Stimulated activated CD8-positive, alpha-beta memory T cell treated with anti-CD3 and anti-CD28 coated beads, Interleukin-4, amount 100 ng/mL, for 1 hour (primary cell): ENCODE measurements around the gene CAMKK2.
"Not testable (repeated sequence)": the region's sequence is repeated elsewhere in the genome, so short reads cannot be mapped to it uniquely, and the experiment has no call there.

Source experiments
- DNase-seq, 2 donors: peaks; one replicate each; pipeline ENCODE4 v3.0.0-alpha.2; 2020; ENCODE audit warnings: low read depth in 2 of 2, low spot score in 1 of 2

Gene CAMKK2

DNA sequence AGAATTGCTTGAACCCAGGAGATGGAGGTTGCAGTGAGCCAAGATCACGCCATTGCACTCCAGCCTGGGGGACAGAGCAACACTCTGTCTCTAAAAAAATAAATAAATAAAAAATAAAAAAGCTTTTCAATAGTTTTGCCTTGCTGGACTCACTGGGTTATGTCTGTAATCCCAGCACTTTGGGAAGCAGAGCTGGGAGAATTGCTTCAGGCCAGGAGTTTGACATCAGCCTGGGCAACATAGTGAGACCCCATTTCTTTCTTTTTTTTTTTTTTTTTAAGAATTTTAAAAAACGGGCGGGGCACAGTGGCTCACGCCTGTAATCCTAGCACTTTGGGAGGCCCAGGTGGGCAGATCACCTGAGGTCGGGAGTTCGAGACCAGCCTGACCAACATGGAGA, 95.4 kb downstream of the CAMKK2 start:
- DNase-seq, result not testable (repeated sequence)

DNA sequence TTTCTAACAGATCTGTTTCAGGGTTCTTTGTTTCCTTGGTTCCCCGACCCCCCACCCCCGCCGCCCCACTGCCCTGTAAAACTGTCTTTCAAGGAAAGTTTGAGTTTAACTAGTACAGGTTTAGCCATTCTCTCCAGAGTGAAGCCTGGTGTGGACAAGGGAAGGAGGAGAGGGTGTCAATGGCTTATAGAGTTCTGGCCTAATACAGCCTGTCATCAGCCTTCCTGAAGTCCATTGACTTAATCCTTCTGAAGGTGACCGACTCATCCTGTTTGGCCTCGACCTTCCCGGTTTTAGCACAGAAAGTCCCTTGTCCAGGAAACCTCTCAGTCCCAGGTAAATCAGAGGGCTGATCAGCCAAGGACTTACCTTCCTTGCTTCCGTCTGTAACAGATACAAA, 97.6 kb downstream of the CAMKK2 start:
- DNase-seq, result no peak

DNA sequence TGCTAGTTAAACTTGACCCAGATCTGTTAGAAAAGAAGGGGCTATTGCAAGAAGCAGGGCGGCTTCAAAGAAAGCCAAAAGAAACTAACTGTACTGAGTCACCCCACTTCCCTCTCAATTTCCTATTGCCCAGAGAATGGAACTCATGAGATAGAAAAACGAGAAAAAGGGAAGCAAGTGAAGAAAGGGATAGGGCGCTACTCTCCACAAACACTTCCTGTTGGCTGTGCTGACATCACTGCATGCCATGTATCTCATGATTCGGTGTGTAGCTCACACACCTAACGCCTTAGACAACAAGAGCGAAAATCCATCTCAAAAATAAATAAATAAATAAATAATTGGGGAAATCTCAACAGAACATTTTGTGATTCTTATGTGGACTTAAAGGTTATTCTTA, 99.6 kb downstream of the CAMKK2 start:
- DNase-seq, result no peak

DNA sequence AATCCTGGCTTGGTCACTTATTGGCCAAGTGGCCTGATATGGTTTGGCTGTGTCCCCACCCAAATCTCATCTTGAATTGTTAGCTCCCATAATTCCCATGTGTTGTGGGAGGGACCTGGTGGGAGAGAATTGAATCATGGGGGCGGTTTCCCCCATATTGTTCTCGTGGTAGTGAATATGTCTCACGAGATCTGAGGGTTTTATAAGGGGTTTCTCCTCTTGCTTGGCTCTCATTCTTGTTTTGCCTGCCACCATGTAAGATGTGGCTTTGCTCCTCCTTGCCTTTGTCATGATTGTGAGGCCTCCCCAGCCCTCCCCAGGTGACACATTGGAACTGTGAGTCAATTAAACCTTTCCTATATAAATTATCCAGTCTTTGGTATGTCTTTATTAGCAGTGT, 105.4 kb downstream of the CAMKK2 start:
- DNase-seq, result no peak

DNA sequence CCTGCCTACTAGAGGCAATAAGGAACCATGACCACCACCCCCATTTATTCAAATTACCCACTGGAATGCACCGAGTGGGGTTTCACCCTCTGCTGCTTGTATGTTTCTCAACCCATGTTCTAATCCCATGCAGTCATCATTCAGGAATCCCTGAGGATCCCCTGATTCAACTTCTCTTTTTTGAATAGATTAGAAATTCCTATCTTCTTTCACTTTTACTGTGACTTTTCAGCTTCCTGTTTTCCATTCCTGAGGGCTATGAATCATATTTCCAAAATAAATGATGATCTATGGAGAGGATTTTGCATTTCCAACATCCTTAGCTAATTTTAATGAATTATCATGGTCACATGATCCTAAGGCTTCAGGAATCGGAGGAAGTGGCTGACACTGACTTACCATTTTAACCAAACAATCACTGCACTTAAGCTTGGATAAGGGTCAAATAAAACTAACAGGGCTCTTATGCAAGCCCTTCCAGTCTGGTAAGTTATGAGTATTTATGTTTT, 105.9 kb downstream of the CAMKK2 start:
- DNase-seq, result no peak

DNA sequence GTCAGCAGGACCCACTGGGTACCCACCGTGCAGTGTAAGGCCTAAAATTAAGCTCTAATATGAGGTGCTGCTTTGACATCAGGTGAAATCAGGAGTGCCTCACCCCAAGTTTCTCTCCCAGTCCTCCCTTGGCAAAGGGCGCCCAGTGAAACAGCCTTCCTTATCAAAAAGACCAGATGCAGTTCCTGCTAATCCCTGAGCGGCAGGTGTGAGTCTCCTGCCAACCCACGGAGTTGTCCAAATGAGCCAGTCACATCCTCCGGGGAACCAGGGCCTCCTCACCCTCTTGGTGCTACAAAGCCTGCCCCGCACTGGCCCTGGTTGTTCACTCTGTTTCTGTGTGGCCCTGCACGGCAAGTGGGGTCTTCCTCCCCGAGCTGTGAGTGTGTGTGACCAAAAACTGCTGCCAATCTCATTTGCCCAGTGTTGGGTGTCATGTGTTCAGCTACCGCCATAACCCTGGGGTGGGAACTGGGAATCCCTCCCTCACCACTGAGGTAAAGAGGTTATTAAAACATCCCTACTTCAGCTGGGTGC, 106.8 kb downstream of the CAMKK2 start:
- no peak for DNase-seq

DNA sequence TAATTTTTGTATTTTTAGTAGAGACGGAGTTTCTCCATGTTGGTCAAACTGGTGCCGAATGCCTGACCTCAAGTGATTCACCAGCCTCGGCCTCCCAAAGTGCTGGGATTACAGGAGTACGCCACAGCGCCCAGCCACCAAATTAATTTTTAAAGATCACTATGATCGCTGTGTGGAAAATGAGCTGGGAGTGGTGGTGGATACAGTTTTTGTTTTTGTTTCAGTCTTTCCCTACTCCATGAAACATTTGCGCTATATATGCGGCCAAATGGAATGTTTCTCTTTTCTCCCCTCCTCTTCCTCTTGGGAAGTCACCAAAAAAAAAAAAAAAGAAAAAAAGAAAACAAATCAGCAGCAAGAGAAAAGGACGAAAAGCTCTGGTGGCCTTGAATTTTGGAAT, 107.4 kb downstream of the CAMKK2 start:
- no peak for DNase-seq

DNA sequence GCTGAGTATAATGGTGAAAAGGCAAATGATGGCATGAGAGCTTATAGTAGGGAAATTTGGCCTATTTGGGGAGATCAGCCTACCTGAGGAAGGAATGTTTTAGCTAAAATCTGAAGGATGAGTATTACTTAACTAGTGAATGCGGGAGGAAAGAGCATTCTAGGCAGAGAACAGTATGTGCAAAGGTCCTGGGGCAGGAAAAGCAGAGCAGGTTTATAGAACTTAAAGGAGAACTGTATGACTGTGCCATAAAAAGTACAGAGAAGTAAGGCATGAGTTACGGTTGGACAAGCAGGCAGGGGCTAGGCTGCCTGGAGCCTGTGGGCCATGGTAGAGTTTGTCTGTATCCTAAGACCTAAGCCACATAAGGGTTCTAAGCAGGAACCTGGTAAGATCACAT, 108.3 kb downstream of the CAMKK2 start:
- DNase-seq, result no peak
